Stimulated activated CD8-positive, alpha-beta memory T cell treated with anti-CD3 and anti-CD28 coated beads, Interleukin-12 subunit alpha, Interleukin-12 subunit beta, amount 100 ng/mL, for 24 hours (primary cell): ENCODE measurements around the gene NFIB.

ENCODE experiments used
- DNase-seq: peaks from one replicate; pipeline ENCODE4 v3.0.0-alpha.2; 2020; ENCODE audit errors: extremely low read depth

NFIB gene

DNA sequence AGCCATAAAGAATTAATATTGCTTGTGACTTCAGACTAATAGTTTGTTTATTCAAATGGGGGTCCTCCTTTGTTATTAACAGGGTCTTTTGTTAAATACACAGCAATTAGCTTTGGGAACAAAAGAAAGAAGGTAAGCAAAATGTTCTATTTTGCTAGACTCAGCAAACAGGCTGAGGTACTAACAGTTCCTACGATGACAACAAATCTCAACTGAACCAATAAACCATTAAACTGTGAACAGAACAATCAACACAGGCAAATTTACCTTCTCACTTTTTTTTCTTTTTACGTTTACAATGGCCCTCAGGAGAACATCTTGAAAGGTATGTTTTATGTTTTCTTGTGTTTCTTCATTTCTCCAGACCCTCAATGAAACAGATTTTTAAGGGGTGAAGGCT, 207.2 kb downstream of the NFIB start:
- no peak for DNase-seq

DNA sequence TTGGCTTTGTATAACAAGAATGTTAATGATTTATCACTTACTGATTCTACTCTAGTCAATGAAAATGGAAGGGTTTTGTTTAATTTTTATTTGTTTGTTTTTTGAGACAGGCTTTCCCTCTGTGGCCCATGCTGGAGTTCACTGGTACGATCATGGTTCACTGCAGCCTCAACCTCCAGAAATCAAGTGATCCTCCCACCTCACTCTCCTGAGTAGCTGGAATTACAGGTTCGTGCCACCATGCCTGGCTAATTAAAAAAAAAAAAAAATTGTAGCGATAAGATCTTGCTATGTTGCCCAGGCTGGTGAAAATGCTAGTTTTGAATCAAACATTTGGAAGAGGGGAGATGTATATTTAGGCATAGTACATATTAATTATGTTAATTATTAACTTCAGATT, 209.4 kb downstream of the NFIB start:
- DNase-seq = no peak

DNA sequence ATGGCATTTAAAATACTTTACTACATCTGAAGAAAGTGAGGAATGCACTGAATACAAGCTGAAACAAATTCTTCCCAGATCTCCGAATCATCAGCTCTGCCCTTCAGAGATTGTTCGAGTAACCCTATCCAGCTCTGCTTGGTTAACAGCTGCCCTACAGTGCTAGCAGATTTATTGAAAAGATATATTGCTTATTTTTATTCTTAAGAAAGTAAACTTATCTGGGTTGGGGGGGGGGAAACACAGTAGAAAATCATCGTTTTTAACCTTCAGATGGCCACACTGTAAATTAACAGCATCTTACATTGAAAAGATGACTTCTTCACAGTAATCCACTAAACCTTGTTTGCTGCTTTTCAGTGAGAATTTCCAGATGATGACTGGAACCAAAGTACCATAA, 210.8 kb downstream of the NFIB start:
- no peak for DNase-seq

DNA sequence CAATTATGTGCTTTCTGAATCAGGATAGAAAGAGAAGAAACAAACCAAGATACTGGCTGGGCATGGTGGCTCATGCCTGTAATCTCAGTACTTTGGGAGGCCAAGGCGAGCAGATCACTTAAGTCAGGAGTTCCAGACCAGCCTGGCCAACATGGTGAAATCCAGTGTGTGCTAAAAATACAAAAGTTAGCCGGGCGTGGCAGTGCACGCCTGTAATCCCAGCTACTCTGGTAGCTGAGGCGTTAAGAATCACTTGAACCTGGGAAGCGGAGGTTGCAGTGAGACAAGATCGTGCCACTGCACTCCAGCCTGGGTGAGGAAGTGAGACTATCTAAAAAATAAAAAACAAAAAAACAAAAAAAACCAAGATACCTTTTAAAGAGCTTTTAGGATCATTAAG, 214.2 kb downstream of the NFIB start:
- DNase-seq = no peak

DNA sequence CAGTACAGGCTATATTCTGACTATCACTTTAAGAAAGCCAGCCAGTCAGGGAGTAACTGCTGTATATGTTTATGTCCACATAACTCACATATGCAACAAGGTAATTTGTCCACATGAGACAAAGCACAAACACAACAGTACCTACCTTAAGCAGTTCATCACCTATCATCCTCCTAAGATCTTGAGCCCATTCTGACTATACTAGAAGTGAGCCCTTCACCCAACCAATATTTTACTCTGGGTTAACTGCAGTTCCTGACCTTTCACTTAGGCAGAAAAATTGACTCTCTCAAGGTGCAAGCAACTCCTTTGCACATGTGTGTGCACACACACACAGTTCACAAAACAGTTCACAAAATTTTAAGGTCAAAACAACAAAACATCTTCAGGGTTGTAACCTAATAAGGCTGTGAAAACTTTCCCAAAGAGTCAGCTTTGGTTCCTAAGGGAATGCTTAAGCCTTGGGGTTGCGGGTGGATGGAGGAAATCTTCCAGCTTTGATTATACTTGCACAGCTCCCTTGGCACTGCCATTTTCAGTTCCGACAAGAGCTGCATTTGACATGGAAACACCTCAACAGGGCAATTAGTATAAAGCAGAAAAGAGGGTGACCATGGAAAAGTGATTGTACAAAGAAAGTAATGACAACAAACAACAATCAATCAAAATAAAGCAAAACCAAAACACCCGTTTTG, 215.3 kb downstream of the NFIB start:
- no peak for DNase-seq

DNA sequence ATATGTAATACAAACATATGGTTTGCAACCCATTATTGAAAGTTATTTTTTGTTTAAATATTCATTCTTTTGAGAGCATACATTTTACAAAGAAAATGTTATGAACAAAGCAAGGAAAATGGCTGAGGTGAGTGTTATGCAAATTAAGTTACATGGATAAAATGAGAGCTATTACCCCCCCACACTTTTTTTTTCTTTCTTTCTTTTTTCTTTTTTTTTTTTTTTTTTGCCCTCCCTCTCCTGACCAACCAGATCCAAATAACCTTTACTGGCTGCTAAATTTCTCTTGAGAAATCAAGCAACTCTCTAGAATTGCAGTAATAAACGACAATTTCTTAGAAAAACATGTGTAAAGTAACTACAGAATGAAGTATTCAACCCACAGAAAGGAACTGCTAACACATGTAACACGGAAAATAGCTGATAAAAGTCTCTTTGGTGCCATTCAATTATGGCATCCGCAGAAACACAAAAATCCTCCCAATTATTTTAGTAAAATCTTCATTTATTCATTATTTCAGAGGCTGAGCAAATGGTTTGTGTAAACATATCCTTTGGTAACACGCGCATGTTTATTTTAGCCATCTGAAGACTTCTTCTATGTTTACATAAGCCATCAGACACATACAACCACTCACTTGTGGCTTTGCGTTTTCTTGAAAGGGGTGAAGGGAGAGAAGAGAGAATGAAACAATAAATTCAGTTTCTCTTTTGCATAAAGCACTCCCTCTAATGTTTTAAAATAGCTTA, 216.1 kb downstream of the NFIB start:
- DNase-seq = no peak

DNA sequence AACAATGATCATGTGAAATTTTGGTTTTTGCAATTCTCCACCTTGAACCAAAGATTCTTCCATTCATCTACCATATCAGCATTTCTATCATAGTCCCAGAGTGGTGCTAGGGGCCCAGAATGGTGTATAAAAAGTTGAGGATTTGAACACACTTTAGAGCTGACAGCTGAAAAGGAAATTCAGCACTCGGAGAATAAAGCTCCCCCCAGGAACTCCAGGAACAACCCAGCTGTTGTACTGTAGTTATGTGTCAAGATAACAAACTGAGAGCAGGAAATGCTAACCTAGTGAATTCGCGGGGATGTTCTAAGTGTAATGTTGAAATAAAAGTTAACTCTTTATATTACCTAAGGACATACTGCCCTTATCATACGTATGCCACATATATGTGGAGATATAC, 216.7 kb downstream of the NFIB start:
- no peak for DNase-seq

DNA sequence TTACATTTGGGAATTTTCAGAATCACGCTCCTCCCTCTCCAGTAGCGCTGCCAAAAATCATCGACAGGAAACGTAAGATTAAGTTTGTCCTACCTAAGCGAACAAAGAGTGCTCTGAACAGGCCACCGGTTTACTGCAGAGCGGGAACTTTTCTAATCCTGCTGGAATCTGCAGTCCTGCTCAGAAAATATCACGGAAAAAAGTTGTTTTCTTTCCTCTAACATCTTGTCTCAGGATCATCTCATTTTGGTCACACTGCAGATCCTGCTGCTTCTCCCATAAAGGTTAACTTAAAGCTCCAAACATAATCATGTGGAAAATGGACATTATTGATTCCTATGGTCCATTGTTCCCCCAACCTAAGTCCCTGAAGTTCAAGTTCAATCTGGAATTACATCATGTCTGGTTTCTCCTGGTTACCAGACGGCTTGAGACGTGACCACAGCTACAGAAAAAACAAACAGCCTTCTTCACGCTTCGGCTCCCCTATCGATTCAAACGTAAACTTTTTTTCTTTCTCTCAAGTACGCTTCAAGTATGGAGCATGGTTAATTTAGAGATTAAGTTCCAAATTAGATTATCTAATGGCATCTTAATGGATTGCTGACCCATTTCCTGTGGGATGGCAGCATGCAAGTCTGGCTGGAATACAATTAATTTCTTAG, 217.6 kb downstream of the NFIB start:
- DNase-seq = no peak

DNA sequence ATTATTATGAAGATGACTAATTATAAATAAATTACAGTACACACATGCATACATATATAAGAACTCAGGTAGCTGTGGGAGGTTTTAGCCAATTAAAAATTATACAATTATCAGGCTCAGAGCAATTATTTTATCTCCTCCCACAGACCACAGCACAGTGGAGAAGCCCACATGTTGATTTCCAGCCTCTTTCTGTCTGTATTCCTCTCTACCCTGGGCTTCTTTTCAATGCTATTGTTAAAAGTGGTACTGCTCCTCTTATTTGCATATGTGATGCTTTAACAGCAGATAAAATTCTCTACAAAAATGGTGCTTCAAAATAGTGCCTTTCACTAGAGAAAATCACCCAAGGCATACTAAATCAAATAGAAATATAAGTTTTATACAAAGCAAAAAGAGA, 218.7 kb downstream of the NFIB start:
- no peak for DNase-seq

DNA sequence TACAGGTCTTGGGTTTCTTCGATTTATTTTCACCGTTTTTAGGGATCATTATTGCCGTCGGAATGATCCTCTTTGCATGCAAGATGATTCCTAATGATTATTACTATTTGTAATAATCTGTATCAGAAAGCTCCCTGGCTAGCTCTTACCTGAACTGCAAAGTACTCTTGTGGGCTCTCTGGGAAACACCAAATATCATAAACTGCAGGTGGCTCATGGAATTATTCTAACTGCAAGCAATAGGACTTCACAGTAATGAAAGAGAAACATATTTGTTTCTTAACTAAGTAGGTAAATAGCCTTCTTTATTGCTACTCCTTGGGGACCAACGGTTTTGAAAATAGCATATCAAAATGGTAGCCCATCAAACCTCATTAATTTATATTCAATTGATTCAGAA, 219.4 kb downstream of the NFIB start:
- no peak for DNase-seq

DNA sequence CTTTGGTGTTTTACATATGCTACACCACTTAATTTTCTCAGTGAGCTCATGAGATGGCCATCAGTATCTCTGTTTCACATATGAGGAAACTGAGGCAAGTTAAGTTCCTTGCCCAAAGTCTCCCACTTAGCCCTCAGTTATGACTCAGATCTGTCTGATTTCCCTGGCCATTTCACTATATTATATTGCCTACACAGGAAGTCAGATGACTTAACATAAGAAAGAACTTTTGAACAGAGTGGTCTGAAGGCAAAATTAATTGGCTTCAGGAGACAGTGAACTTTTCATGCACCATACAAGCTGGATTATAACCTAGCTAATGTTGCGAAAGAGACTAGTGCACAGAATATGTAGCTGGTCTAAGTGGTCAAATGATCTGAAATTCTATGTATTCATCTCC, 221.6 kb downstream of the NFIB start:
- DNase-seq = no peak

DNA sequence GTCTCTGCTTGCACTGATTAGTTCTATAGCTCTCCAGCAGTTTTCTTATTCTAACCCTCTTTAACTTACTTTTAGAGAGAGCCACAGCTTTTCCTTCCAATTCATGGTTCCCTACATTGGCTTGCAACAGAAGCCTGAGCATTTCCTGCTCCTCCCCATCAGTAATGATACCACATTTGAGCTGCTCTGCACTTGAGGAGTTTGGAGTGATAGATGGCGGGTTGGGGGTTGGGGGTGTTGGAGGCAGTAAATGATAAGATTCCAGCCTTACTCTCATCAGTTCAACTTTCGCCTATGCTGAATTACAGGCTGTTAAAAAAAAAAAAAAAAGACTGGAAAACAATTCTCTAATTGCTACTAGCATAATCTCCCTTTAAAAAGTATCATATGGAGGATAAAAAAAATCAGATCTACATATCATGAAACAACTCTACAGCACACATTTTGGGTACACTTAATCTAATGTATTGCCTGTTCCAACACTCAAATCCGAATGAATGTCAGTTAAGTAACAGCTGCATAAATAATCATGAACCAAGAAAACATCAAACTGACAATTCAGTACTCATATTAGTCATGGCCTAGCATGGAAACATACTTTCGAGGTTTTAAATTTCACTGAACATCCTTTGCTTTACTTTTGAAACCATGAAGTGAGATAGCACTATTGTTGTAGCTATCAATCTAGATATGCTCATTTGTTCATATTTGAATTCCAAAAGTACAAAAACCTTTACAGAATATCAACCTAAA, 224.7 kb downstream of the NFIB start:
- DNase-seq = no peak

DNA sequence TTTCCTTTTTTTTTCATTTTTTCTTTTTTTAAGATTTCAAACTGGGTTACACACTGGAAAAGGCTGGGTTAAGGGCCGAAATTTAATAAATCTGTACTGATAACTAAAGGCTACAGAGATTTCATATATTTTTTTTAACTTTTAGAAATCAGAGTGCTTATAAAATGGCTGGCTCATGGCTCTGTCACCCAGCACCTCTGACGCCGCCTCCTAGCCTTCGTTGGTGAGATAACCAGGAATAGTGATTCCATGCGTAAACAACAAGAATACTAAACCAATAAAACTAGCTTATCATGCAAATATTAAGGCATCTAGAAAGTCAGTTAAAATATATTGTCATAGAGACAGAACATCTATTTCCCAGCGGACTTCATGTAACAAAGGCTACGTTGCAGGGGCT, 226.4 kb downstream of the NFIB start:
- no peak for DNase-seq

DNA sequence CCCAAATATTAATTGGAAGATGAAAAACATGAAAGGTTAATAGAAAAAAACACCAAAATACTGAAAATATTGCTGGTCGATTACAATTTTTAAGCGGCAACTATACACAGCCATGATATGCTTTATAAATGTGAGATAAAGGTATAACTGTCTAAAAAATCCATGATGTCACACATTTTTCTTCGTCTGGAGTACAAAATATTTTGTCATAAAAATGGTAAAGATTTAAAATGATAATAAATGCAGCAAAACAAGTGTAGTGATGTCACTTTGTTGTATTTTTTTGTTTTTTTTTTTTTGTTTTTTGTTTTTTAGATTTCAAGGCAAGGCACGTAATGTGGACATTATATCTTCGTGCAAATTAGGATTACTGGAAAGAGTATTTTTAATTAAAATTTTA, 227.4 kb downstream of the NFIB start:
- DNase-seq = no peak

DNA sequence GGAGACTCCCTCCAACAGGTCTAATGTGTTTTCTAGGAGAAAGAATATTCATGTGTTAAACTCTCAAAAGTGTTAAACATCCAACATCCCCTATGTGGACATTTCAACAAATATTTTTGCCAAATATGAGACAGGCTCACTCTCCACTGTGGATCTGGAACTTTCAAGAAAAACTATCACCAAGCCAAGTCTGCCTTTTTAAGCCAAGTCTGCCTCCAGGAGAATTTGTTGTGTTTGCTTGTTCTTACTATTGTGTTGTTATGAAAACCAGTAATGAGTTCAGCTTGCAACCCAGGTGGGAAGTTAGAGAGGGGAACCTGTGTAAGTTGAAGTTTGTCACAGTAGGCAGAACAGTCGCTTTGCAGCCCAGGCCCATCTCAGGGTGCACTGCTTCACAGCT, 228.1 kb downstream of the NFIB start:
- DNase-seq = no peak

DNA sequence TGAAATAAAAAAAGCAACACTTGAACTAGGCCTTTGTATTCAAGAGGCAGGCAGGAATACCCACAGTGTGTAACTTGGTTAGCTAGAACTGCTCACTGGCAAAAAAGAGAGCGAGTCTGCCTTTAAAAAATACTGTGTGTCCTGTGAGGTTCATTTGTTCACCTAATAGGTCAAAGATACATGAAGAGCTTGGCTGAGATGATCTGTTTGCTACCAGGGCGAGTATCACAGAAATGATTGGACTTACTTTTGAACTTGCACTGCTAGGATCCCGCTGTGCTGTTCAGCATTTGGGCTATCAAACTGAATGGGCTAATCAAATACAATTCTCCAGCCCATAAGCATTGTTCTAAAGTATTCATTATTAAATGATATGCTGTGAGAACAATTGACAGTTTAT, 229.1 kb downstream of the NFIB start:
- DNase-seq = no peak

DNA sequence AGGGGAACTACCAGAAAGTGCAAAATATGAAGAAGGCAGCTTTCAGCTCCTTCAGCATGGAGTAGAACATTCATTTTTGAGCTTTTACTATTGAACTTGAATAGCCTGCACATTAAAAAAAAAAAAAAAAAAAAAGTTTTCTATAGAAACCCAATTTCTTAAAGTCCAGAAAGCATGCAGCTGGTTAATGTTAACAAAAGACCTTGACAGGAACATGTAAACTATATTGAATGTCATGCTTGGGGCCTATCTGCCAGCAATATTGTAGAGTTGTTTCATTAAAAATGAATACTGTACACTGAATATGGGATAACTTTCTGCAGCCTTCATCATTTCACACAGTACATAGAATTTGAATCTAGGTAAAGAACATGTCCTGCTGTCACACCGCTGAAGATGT, 230.6 kb downstream of the NFIB start:
- DNase-seq = no peak

DNA sequence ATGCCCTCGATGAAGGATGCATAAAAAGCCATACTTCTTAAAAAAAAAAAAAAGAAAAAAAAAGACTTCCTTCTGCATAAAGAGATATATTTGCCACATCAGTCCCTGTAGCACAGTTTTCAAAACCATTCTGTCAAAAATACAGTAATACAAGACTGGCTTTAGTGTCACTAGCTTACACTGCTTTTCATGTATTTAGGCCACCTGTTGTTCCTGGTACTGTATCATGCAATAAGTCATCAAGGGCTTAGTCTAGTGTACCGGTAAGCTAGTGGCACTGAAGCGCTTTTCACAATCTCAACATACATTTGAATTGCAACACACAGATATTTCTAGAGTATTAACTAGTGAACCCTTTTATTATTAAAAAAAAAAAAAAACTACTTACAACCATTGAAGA, 231.2 kb downstream of the NFIB start:
- no peak for DNase-seq

DNA sequence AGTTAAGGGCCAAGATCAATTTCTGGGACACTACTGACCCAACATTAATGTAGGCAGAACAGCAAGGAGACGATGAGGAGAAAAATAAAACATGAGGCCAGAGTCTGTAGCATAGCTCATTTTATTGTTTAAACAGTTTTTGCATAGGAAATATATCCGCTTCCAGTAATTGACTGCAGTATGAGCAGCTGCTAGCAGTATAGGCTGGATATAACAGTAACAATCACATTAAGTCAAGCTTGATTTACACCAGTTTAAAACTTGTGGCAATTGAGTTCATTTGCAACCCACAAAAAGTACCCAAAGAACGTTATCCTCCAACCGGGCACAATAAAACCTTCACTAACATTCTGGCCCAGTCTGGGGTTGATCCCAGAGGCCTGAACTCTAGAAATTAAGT, 232.2 kb downstream of the NFIB start:
- DNase-seq = no peak

DNA sequence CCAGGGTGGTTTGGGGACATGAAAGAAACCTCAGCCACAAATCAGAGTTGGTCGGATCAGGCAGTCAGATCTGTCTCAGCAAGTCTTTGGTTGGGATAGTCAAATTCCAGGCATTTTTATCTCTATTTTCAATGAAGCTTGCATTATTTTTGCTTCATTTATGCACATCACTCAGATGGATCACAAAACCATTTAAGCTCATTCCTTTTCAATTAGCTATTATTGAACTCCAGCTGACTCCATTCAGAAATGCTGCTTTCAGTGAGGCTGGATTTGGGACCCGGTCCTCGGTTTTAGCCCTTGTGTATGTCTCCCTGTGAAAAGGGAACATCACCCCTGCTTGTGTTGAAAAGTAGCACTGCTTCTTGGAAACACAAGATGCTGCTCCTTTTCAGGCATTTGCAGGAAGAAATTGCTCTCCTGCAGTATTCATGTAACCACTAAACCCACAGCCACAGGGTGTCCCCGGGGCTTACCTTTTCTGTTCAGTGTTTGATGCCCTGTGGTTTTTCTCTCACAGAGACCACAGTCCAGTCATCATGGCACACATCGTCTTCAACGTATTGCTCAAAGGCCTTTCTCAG, 232.9 kb downstream of the NFIB start:
- no peak for DNase-seq

DNA sequence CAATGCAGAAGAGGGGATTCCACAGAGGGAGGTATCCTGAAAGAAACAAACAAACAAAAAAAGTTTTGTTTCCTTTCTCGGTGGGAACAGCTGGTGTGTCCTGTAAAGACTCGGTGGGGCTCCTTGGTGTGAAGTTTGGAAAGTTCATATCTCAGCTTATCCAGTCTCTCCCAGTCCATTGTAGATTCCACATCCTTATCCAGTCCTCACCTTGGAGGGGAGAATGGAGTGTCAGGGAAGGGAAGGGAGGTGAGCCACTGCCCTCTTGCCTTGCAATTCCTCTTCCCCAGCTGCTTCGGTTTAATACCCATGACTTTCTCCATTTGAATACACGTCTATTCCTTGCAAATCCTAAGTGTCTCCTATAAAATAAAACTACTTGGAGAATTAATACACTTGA, 234.5 kb downstream of the NFIB start:
- DNase-seq = no peak

DNA sequence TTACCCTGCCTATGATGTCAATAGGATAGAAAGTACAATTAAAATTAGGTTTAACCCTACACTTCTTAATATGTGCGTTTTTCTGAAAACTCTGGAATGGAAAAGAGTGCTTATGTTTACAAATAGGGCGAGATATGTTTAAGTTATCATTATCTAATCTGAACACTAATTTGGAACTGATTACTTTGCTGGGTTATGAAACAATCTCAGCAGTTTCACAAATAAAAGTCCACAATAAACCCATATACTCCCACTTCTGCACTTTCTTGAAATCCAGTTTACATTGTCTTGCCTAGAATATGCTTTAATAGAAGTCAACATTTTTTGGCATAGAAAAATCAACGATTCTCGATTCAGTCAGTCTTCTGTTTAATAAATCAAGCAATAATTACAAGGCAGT, 236.3 kb downstream of the NFIB start:
- DNase-seq = no peak
